Ishikawa (cell line): ENCODE results near the gene GTPBP10.

Experiments used
- EGR1 ChIP-seq: IDR thresholded peaks from 2 replicates; pipeline ENCODE4 v1.6.1; 2012
- EP300 ChIP-seq: IDR thresholded peaks from 2 replicates; pipeline ENCODE4 v1.6.1; 2012; ENCODE audit warnings: borderline replicate concordance
- RAD21 ChIP-seq: IDR thresholded peaks from 2 replicates; pipeline ENCODE4 v1.6.1; 2012; ENCODE audit warnings: low read depth
- TF ChIP-seq, protein P1 (sequence below): IDR thresholded peaks from 2 replicates; pipeline ENCODE4 v1.6.1; 2012

DNA sequence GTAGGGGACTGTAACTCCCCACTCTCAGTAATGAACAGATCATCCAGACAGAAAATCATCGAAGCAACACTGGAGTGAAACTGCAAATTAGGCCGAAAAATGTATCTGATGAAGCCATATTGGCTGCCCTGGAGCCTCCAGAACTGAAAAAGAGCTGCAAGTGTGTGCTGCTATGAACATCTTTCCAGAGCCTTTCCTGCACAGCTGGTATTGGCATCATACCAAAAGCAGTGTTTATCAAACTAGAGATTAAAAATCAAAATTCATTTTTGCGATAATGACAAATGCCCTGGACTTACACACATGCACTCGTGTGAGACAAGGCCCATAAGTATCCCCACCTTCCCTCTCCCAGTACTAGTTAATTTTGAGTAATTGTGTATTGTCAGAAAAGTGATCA is 49.9 kb downstream of the GTPBP10 start:
- TF ChIP-seq RAD21 = no peak
- no peak for TF ChIP-seq EP300
- TF ChIP-seq, protein P1, sequence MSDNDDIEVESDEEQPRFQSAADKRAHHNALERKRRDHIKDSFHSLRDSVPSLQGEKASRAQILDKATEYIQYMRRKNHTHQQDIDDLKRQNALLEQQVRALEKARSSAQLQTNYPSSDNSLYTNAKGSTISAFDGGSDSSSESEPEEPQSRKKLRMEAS = no peak
- TF ChIP-seq EGR1 = no peak
